Mesenchymal stem cell (in vitro differentiated cells and primary cell): Measurements from ENCODE around the gene GARIN5A.

Experiments
- DNase-seq: peaks from one replicate; pipeline ENCODE4 v3.0.0-alpha.2; 2013
- H2AFZ ChIP-seq: one replicate; pipeline ENCODE4 v1.6.1; 2013; ENCODE audit warnings: low read depth, mild to moderate bottlenecking, control low read depth, inconsistent platforms, low read length, moderate library complexity
- H2AK5ac ChIP-seq: 2 replicates; pipeline ENCODE4 v1.6.1; 2013; ENCODE audit warnings: low read length, moderate library complexity, mild to moderate bottlenecking, inconsistent platforms; ENCODE audit not compliant: severe bottlenecking
- H2BK120ac ChIP-seq: one replicate; pipeline ENCODE4 v1.6.1; 2013; ENCODE audit warnings: low read depth, mild to moderate bottlenecking, inconsistent platforms, low read length, moderate library complexity
- H2BK12ac ChIP-seq, 2 experiments: one replicate each; pipeline ENCODE4 v1.6.1; 2013; ENCODE audit warnings: inconsistent platforms in 2 of 2, low read length in 2 of 2, mild to moderate bottlenecking in 2 of 2, moderate library complexity in 2 of 2, control low read depth in 1 of 2
- H2BK15ac ChIP-seq: one replicate; pipeline ENCODE4 v1.6.1; 2013; ENCODE audit warnings: mild to moderate bottlenecking, low read depth, inconsistent platforms; ENCODE audit not compliant: poor library complexity, severe bottlenecking
- H2BK5ac ChIP-seq: 2 replicates; pipeline ENCODE4 v1.6.1; 2013; ENCODE audit warnings: low read depth, mild to moderate bottlenecking, low read length, control low read depth, inconsistent platforms; ENCODE audit not compliant: poor library complexity, severe bottlenecking
- H3K14ac ChIP-seq, 2 experiments: one replicate each; pipeline ENCODE4 v1.6.1; 2013; ENCODE audit warnings: inconsistent platforms in 2 of 2, low read length in 2 of 2, control low read depth in 1 of 2, mild to moderate bottlenecking in 1 of 2, moderate library complexity in 1 of 2
- H3K18ac ChIP-seq, 2 experiments: one replicate each; pipeline ENCODE4 v1.6.1; 2013; ENCODE audit warnings: inconsistent platforms in 2 of 2, low read length in 2 of 2, control low read depth in 1 of 2, low read depth in 1 of 2, mild to moderate bottlenecking in 1 of 2
- H3K23ac ChIP-seq, 2 experiments: one replicate each; pipeline ENCODE4 v1.6.1; 2013; ENCODE audit warnings: inconsistent platforms in 2 of 2, low read length in 2 of 2, mild to moderate bottlenecking in 2 of 2, moderate library complexity in 2 of 2, control low read depth in 1 of 2
- H3K27ac ChIP-seq: 2 replicates; pipeline ENCODE4 v1.5.1; 2013; ENCODE audit warnings: mild to moderate bottlenecking, moderate library complexity, low read length, control low read depth, inconsistent platforms; ENCODE audit not compliant: poor library complexity, severe bottlenecking
- H3K27me3 ChIP-seq, 2 experiments: 2 replicates each; pipeline versions ENCODE4 v1.6.1 to v1.7.0; 2013; ENCODE audit warnings: low read length in 2 of 2, mild to moderate bottlenecking in 2 of 2, moderate library complexity in 2 of 2, control low read depth in 1 of 2, inconsistent platforms in 1 of 2; ENCODE audit not compliant: control insufficient read depth in 1 of 2, insufficient read depth in 1 of 2
- H3K36me3 ChIP-seq, 2 experiments: 2 replicates each; pipeline versions ENCODE4 v1.6.1 to v1.7.0; 2013; ENCODE audit warnings: low read length in 2 of 2, control low read depth in 1 of 2, inconsistent platforms in 1 of 2, low read depth in 1 of 2, mild to moderate bottlenecking in 1 of 2; ENCODE audit not compliant: insufficient read depth in 2 of 2, control insufficient read depth in 1 of 2
- H3K4ac ChIP-seq, 2 experiments: one replicate each; pipeline ENCODE4 v1.6.1; 2013; ENCODE audit warnings: inconsistent platforms in 2 of 2, low read length in 2 of 2, mild to moderate bottlenecking in 2 of 2, moderate library complexity in 2 of 2, control low read depth in 1 of 2, low read depth in 1 of 2
- H3K4me1 ChIP-seq: 2 replicates; pipeline ENCODE4 v1.6.1; 2013; ENCODE audit warnings: low read depth, low read length, control low read depth; ENCODE audit not compliant: control insufficient read depth, insufficient read depth
- H3K4me2 ChIP-seq: 2 replicates; pipeline ENCODE4 v1.6.1; 2013; ENCODE audit warnings: low read length, mild to moderate bottlenecking, inconsistent platforms; ENCODE audit not compliant: poor library complexity, severe bottlenecking
- H3K4me3 ChIP-seq, 2 experiments: 2 replicates each; pipeline versions ENCODE4 v1.5.1 to v1.7.0; 2013; ENCODE audit warnings: low read length in 2 of 2, mild to moderate bottlenecking in 2 of 2, control low read depth in 1 of 2, low read depth in 1 of 2; ENCODE audit not compliant: insufficient read depth in 1 of 2
- H3K79me1 ChIP-seq: replicated peaks from 2 replicates; pipeline ENCODE4 v1.6.1; 2013; ENCODE audit warnings: mild to moderate bottlenecking, control low read depth, low read length, inconsistent platforms; ENCODE audit not compliant: poor library complexity, severe bottlenecking
- H3K9ac ChIP-seq: 2 replicates; pipeline ENCODE4 v1.7.0; 2013; ENCODE audit warnings: mild to moderate bottlenecking, low read length, moderate library complexity
- H3K9me3 ChIP-seq: 2 replicates; pipeline ENCODE4 v1.7.0; 2013; ENCODE audit warnings: mild to moderate bottlenecking, low read length; ENCODE audit not compliant: control insufficient read depth
- H4K8ac ChIP-seq: one replicate; pipeline ENCODE4 v1.6.1; 2013; ENCODE audit warnings: inconsistent platforms, mild to moderate bottlenecking, low read length, moderate library complexity
- H4K91ac ChIP-seq: one replicate; pipeline ENCODE4 v1.6.1; 2013; ENCODE audit warnings: mild to moderate bottlenecking, low read length, inconsistent platforms
- WGBS: methylation state at CpG from one replicate; pipeline ENCODE4 v1.1.7; 2013; ENCODE audit warnings: mixed read lengths; 5-methylcytosine and 5-hydroxymethylcytosine counted together

Gene GARIN5A

DNA sequence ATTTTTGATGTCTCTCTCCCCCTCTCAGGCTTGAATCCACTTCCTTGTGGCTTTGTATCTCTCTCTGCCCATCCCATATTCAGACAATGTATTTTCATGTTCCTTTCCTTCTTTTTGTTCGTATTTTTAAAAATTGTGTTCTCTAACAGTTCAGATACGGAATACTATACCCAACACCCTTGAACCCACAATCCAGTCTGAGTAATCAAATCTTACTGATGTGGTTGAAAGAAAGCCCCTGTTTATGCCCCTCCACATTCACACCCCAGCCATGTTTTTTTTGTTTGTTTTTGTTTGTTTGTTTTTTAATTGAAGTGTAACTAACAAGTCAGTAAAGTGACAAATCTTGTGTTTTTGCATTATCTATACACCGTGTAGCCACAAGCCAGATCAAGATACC, 56.5 kb downstream of the GARIN5A start:
- Histone ChIP-seq H3K18ac (no peak overlapping the region), H3K9me3 (peaks cover 2% of the 10 kb centered on the region), H4K8ac (no peak overlapping the region), H2BK15ac (no peak overlapping the region), H2AK5ac (no peak overlapping the region), H3K14ac (no peak overlapping the region), H2BK5ac (no peak overlapping the region), H3K4ac (no peak overlapping the region), H2BK12ac (no peak overlapping the region), H2AFZ (no peak overlapping the region), H3K27ac (no peak overlapping the region), H3K79me1 (no peaks in the 10 kb centered on the region), H3K36me3 (peaks cover 0 to 12% of the 10 kb centered on the region in 2 experiments), H2BK120ac (no peak overlapping the region), H3K27me3 (peaks cover 23 to 43% of the 10 kb centered on the region in 2 experiments), H3K4me2 (no peak overlapping the region), H3K4me1 (peaks cover 12% of the 10 kb centered on the region), H3K23ac (no peak overlapping the region), H3K4me3 (no peak overlapping the region), H4K91ac (no peak overlapping the region), H3K9ac (no peak overlapping the region)
- DNase-seq, result no peak
- WGBS, result 56% methylated on average over 3 of the region's 3 CpGs

DNA sequence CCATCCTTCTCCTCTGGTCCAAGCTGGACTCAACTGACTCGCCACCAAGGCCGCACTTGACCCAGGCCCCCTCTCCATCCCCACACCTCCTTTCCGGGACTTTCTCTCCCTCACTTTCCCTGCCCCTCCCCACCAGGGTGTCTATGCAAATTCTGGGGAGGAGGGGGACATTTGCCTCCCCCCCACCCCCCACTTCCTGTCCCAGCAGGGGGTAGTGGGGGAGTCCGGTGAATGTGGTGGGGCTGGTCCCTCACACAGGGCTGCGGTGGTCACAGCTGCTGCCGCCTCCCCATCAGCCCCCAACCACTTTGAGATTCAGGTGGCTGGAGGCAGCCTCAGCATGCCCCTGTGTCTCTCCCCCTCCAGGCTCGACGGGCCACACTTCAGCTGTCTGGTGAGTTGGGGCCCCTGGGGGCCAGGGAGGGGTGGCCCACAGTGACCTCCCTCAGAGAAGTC, 57.0 kb downstream of the GARIN5A start:
- Histone ChIP-seq H3K79me1 (no peaks in the 10 kb centered on the region), H2BK120ac (no peak overlapping the region), H3K9me3 (peaks cover 2% of the 10 kb centered on the region), H2AFZ (no peak overlapping the region), H3K18ac (no peak overlapping the region), H4K91ac (no peak overlapping the region), H3K4ac (no peak overlapping the region), H3K27me3 (peaks cover 23 to 43% of the 10 kb centered on the region in 2 experiments), H3K23ac (no peak overlapping the region), H3K14ac (no peak overlapping the region), H2BK5ac (no peak overlapping the region), H3K27ac (no peak overlapping the region), H2BK15ac (no peak overlapping the region), H3K4me2 (no peak overlapping the region), H3K9ac (no peak overlapping the region), H4K8ac (no peak overlapping the region), H2AK5ac (no peak overlapping the region), H3K36me3 (peaks cover 0 to 17% of the 10 kb centered on the region in 2 experiments), H3K4me1 (peaks cover 13% of the 10 kb centered on the region), H3K4me3 (no peak overlapping the region), H2BK12ac (no peak overlapping the region)
- 11% methylated on average over 5 of the region's 8 CpGs for WGBS
- no peak for DNase-seq

DNA sequence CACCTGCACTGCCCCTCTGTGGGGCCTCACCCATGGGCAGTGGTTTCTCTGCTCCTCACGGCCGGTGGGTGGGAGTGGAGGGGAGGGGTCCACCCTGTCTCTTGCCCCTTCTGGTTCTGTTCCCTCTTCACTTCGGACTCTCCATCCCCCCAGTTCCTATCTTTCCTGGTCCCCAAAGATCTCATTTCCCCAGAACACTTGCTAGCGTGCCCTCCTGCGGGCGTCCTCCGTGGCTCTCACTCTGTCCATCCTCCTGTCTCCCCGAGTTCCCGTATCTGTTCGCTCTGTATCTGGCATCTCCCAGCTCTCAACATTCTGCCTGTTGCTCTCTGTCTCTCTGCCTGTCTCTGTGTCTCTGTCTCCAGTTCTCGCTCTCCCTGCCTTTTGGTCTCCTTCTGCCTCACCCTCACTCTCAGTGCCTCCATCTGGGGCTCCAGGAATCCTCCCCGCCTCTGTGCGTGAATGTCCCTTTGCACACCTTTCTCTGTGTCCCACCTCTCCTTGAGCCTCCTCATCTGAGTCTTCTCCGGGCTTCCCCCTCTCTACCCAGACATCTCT, 57.5 kb downstream of the GARIN5A start:
- peaks cover 0 to 22% of the 10 kb centered on the region in 2 experiments for H3K36me3 ChIP-seq
- H2BK5ac ChIP-seq, result no peak overlapping the region
- H3K4ac ChIP-seq, result no peak overlapping the region
- no peak overlapping the region for H3K4me2 ChIP-seq
- no peak overlapping the region for H3K4me3 ChIP-seq
- H3K79me1 ChIP-seq, result no peaks in the 10 kb centered on the region
- H3K4me1 ChIP-seq, result peaks cover 13% of the 10 kb centered on the region
- H2AFZ ChIP-seq, result no peak overlapping the region
- H4K91ac ChIP-seq, result no peak overlapping the region
- no peak overlapping the region for H3K9ac ChIP-seq
- no peak overlapping the region for H2BK120ac ChIP-seq
- DNase-seq, result no peak
- H2BK12ac ChIP-seq, result no peak overlapping the region
- H3K9me3 ChIP-seq, result peaks cover 2% of the 10 kb centered on the region
- H3K23ac ChIP-seq, result no peak overlapping the region
- H3K27me3 ChIP-seq, result peaks cover 23 to 43% of the 10 kb centered on the region in 2 experiments
- 10% methylated on average over 14 of the region's 14 CpGs for WGBS
- no peak overlapping the region for H2AK5ac ChIP-seq
- no peak overlapping the region for H3K27ac ChIP-seq
- H3K14ac ChIP-seq, result no peak overlapping the region
- H4K8ac ChIP-seq, result no peak overlapping the region
- no peak overlapping the region for H2BK15ac ChIP-seq
- no peak overlapping the region for H3K18ac ChIP-seq

DNA sequence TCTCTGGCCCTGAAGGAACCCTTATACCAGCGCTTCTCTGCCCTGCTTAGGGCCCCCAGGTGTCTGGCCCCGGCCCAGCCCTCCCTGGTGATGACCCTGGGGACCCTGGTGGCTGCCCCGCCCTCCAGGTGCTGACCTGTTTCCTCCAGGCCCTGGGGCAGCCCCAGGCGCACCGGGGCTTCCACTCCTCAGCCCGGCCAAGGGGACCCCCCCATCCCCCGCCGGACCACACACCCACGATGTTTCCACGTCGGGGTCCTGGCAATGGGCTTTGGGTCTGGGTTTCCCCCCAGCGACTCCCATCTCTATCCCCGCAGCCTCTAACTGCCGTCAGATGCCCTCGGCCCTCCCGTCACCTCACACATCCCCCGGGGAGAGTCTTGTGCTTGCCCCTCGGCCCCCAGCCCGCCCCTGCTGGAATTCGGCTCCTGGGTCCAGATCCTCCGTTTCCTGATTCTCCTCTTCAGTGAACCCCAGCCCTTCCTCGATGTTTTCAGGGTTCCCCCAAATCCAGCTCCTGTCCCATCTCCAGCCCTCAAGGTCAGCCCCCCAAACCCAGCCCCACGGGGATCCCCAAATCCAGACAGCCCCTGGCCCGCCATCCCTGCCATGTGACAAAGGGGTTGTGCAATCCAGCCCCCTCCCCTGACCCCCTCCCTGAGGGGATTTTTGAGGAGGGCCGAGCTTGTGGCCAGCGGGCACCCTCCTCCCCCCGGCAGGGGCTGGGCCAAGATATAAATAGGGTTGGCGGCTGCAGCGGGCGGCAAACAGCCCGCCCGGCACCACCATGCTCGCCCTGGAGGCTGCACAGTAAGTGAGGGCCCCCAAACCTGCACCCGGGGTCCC, 58.2 kb downstream of the GARIN5A start, which contains the start of gene SPIB:
TSS of gene SPIB (plus strand) at position 763 of the 846 bp plus-strand sequence. CDS start at position 788, 25 bp downstream.
- Histone ChIP-seq H3K4ac (no peak within 1 kb of the TSS), H3K4me1 (peaks cover 13% of the 10 kb centered on the region), H4K91ac (no peak within 1 kb of the TSS), H2BK15ac (no peak within 1 kb of the TSS), H3K18ac (no peak within 1 kb of the TSS), H2BK5ac (no peak within 1 kb of the TSS), H2AK5ac (no peak within 1 kb of the TSS), H3K9me3 (peaks cover 2% of the 10 kb centered on the region), H3K79me1 (no peaks in the 10 kb centered on the region), H3K14ac (no peak within 1 kb of the TSS), H2AFZ (no peak within 1 kb of the TSS), H3K9ac (no peak within 1 kb of the TSS), H2BK12ac (no peak within 1 kb of the TSS), H2BK120ac (no peak within 1 kb of the TSS), H3K27me3 (peaks cover 23 to 36% of the 10 kb centered on the region in 2 experiments), H4K8ac (no peak within 1 kb of the TSS), H3K36me3 (peaks cover 0 to 29% of the 10 kb centered on the region in 2 experiments), H3K4me3 (no peak within 1 kb of the TSS), H3K27ac (no peak within 1 kb of the TSS), H3K23ac (no peak within 1 kb of the TSS), H3K4me2 (no peak within 1 kb of the TSS)
- 44% methylated on average over 27 of the region's 34 CpGs for WGBS
- DNase-seq, result no peak
